RWPE2 (cell line): ENCODE results near the gene SLC25A43.

Experiments
- ATAC-seq: fragments of 200-7000 bp; cut with Tn5 transposase; 3 replicates; pipeline ENCODE4 v1.9.1; 2021; ENCODE audit warnings: low read depth
- DNase-seq: peaks from one replicate; pipeline ENCODE4 v3.0.0-alpha.2; 2020; ENCODE audit warnings: low spot score
- H3K27ac ChIP-seq: fragments of 450-650 bp; 2 replicates; pipeline ENCODE4 v1.5.1; 2017; ENCODE audit warnings: mild to moderate bottlenecking; ENCODE audit not compliant: poor library complexity, severe bottlenecking
- H3K27me3 ChIP-seq: fragments of 250-450 bp; sonication (Bioruptor Pico); 2 replicates; pipeline ENCODE4 v1.5.1; 2021; ENCODE audit warnings: mild to moderate bottlenecking, moderate library complexity; ENCODE audit not compliant: insufficient read depth, poor library complexity, severe bottlenecking
- H3K36me3 ChIP-seq: fragments of 250-450 bp; sonication (Bioruptor Pico); 2 replicates; pipeline ENCODE4 v1.5.1; 2020; ENCODE audit warnings: low read depth, mild to moderate bottlenecking, moderate library complexity
- H3K4me1 ChIP-seq: fragments of 250-450 bp; sonication (Bioruptor Pico); 2 replicates; pipeline ENCODE4 v1.5.1; 2021; ENCODE audit warnings: mild to moderate bottlenecking, moderate library complexity; ENCODE audit not compliant: insufficient read depth, poor library complexity, severe bottlenecking
- H3K4me3 ChIP-seq: fragments of 250-450 bp; sonication (Bioruptor Pico); 2 replicates; pipeline ENCODE4 v1.5.1; 2021; ENCODE audit warnings: mild to moderate bottlenecking, moderate library complexity; ENCODE audit not compliant: severe bottlenecking
- H3K9me3 ChIP-seq: fragments of 250-450 bp; sonication (Bioruptor Pico); 2 replicates; pipeline ENCODE4 v1.5.1; 2021; ENCODE audit warnings: mild to moderate bottlenecking, moderate library complexity; ENCODE audit not compliant: severe bottlenecking
- TF ChIP-seq, protein P1 (sequence below): fragments of 450-650 bp; IDR thresholded peaks from one replicate; pipeline ENCODE4 v1.5.1; 2017; ENCODE audit warnings: mild to moderate bottlenecking, moderate library complexity; ENCODE audit not compliant: poor library complexity, severe bottlenecking

Gene SLC25A43

DNA sequence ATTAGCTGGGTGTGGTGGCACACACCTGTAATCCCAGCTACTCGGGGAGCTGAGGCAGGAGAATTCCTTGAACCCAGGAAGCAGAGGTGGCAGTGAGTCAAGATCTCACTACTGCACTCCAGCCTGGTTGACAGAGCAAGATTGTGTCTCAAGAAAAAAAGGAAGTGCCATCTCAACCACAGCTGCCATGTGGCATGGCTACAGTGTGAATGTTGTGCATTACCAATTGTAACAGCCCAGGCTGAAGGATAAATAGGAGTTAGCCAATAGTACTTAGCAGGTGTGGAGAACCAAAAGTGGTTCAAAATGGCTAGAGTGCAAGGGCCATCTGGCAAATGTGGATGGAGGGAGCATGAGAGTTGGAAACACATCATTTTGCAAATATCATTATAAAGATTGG, 98.0 kb downstream of the SLC25A43 start:
- no peak for DNase-seq
- no peaks in the 10 kb centered on the region for H3K9me3 ChIP-seq

DNA sequence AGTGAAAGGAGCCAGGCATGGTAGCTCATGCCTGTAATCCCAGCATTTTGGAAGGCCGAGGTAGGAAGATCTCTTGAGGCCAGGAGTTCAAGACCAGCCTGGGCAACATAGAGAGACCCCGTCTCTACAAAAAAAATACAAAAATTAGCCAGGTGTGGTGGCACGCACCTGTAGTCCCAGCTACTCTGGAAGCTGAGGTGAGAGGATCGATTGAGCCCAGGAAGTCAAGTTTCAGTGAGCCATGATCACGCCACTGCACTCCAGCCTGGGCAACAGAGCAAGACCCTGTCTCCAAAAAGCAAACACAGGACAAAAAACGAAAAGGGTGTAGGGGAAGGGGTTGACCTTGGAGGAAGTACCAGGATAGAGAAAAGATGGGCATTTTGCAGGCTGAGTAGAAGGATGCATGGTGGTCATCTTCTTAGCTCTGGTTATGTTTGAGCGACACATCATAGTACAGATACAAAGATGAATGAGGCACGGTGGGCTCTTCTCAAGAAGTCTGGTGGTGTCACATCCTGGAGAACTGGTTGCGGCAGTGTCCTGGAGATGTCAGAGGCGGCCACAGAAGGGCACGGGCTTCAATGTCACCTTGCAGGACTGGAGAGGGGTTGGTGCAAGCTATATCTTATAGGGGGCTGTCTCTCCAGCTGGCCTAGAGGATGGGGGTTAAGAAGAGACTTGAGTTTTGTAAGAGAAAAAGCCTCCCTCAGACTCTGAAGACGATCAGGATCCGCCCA, 101.1 kb downstream of the SLC25A43 start:
- DNase-seq: no peak
- Histone ChIP-seq H3K36me3 (no peaks in the 10 kb centered on the region), H3K27me3 (no peaks in the 10 kb centered on the region), H3K4me3 (no peak overlapping the region), H3K27ac (peak overlapping the region; percentile 95), H3K4me1 (peaks cover 31% of the 10 kb centered on the region), H3K9me3 (no peaks in the 10 kb centered on the region)
- TF ChIP-seq, protein P1, sequence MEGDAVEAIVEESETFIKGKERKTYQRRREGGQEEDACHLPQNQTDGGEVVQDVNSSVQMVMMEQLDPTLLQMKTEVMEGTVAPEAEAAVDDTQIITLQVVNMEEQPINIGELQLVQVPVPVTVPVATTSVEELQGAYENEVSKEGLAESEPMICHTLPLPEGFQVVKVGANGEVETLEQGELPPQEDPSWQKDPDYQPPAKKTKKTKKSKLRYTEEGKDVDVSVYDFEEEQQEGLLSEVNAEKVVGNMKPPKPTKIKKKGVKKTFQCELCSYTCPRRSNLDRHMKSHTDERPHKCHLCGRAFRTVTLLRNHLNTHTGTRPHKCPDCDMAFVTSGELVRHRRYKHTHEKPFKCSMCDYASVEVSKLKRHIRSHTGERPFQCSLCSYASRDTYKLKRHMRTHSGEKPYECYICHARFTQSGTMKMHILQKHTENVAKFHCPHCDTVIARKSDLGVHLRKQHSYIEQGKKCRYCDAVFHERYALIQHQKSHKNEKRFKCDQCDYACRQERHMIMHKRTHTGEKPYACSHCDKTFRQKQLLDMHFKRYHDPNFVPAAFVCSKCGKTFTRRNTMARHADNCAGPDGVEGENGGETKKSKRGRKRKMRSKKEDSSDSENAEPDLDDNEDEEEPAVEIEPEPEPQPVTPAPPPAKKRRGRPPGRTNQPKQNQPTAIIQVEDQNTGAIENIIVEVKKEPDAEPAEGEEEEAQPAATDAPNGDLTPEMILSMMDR: no peak
- no peak for ATAC-seq

More for the DNA sequence above, 98.0 kb downstream of the SLC25A43 start:
- no peak overlapping the region for H3K4me3 ChIP-seq
- H3K4me1 ChIP-seq: peaks cover 33% of the 10 kb centered on the region
- no peaks in the 10 kb centered on the region for H3K27me3 ChIP-seq
- TF ChIP-seq, protein P1: no peak
- no peak overlapping the region for H3K27ac ChIP-seq
- ATAC-seq: no peak
- H3K36me3 ChIP-seq: no peaks in the 10 kb centered on the region

DNA sequence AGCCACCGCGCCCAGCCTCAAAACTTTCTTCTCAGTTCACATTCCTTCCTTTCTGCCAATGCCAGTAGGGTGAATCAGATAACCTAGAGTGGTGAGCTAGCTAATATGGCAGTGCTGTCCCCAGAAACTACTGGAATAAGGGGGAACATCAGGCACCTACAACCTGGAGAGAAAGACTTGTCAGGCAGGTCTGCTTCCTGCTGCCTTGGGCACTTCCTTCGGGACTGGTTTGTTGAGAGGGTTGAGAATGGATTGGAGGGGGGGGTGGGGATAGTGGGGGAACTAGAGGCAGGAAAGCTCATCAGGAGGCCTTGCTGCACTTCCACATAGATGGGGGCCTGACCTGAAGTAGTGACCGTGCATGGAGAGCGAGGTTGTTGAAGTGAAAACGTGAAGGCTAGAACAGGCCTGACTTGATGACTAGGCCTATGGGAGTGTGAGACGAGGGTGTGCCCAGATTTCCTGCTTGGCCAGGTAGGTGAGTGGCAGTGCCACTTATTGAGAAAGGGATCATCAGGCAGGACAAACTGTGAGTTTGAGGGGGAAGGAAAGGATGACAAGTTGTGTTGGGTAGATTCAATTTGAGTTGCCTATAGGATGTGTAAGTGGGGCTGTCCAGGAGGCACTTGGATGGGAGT, 102.5 kb downstream of the SLC25A43 start:
- ATAC-seq (no peak), DNase-seq (no peak)
- peak overlapping the region; percentile 95 for H3K27ac ChIP-seq
- no peaks in the 10 kb centered on the region for H3K9me3 ChIP-seq
- TF ChIP-seq, protein P1: no peak
- no peak overlapping the region for H3K4me3 ChIP-seq
- no peaks in the 10 kb centered on the region for H3K27me3 ChIP-seq
- peaks cover 31% of the 10 kb centered on the region for H3K4me1 ChIP-seq
- no peaks in the 10 kb centered on the region for H3K36me3 ChIP-seq

DNA sequence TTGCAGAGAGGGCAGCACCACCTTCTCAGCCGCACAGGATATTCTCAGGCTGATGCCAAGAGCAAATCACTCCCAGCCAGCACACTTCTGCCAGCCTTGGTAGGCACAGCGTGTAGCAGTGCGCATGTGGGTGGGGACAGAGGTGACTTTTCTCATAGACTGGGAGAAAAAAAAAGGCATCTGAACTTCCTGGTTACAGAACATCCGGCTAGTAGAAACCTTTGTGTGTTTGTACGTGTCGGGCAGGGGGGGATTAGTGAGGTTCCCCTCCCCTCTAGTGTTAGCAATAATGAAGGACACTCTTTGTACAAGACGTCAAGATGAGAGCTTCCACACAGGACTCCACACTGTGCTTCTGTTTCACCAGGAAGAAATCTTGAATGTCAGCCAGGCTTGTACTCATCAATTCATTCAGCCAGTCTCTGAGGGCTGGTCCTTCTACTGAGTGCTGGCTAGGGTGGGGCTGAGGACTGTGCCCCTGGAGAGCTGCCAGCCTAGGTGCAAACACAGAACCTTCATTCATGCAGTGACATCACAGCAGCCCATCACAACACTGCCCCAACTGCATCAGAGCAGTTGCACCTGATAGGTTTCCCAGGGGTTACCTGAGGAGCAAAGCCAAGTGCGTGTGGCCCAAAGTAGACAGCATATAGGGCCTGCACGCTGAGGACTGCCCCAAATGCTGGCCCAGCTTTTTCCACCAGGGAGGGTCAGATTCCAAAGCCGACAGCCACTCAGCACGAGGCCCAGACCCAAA, 103.8 kb downstream of the SLC25A43 start:
- peaks cover 34% of the 10 kb centered on the region for H3K4me1 ChIP-seq
- no peak overlapping the region for H3K4me3 ChIP-seq
- DNase-seq: peak; percentile 68
- H3K9me3 ChIP-seq: no peaks in the 10 kb centered on the region
- H3K27me3 ChIP-seq: no peaks in the 10 kb centered on the region
- H3K36me3 ChIP-seq: no peaks in the 10 kb centered on the region
- peak overlapping the region; percentile 95 for H3K27ac ChIP-seq
- TF ChIP-seq, protein P1: no peak
- ATAC-seq: peak; percentile 74
